Stimulated activated CD8-positive, alpha-beta memory T cell treated with anti-CD3 and anti-CD28 coated beads, Interleukin-4, amount 100 ng/mL, for 1 hour (primary cell): Measurements from ENCODE around the gene LIMCH1.

Source experiments
- DNase-seq, 2 donors: peaks; one replicate each; pipeline ENCODE4 v3.0.0-alpha.2; 2020; ENCODE audit warnings: low read depth in 2 of 2, low spot score in 1 of 2

The LIMCH1 gene

DNA sequence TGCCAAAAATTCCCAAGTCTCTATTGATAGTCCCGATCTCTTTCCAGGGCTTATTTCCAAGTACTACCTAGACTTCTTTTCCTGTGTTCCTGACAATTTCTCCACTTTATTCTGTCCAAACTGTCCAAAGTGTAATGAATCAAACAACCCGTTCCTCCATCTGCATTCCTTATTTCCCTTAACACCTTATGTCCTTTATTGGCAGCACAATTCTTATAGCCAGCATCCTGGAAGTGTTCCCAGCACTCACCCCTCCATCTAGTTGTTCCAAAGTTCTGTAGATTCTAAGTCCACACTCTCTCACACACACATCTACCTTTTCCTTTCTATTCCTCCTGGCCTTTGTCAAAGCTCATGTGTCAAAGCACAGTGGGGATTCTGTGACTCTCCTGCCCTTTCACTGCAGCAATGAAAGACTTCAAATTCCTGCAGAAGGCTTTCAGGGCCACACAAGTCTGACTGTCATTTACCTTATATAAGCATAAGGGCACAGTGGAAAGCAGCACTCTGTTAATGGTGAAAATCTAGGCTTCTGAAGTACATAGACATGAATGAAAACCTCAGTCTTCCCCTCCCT lies 22.1 kb downstream of the LIMCH1 start:
- DNase-seq, result no peak

DNA sequence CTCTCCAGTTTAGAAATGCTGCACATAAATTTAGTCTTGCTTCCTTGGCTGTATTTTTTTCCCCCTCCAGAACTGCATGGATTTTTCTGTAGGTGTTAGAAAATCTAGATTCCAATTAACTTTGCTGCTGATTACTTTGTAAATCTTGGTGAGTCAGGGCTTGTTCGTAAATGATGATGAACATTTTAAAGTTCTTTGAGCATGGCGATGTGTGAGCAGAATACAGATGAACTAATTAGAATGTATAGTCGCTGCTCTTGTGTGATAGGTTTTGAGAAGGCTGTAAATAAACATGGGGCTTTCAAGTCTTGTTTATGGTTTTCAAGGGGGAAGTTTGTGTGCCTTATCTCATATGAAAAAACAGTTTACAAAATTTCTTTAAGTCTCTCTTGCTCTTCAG lies 23.3 kb downstream of the LIMCH1 start:
- DNase-seq, result no peak

DNA sequence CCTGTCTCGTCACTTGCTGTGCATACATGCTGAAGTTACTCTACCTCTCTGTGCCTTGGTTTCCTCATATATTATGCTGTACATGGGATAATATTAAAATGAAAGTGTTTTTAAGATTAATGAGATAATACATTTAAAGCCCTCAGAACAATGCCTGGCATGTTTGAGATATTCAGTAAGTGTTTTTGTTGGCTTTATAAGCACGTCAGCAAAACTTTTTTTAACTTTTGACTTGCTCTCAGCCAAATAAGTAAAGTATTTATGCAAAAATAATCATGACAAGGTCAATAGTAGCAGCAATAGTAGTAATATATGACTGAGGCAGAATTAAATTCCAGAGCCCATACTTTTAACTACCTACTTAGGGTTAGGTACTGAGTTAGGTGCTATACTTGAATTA lies 29.2 kb downstream of the LIMCH1 start:
- DNase-seq, result no peak

DNA sequence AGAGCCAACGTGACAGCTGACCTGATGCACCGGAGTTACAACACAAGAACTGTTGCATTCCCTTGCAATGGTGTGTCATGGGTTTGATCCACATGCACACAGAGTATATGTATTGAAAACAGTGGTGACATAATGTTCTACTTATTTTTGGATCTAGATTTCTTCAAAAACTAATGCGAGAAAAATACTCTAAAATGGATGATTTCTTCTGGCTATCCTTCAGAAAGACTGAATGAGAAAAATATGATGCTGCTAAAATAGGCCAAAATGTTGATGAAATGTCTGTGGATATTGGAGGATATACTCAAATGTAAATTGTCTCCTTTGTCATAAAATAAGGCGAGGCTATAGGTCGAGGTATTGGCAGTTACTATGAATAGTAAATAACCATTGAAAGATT lies 30.4 kb downstream of the LIMCH1 start:
- DNase-seq, result no peak

DNA sequence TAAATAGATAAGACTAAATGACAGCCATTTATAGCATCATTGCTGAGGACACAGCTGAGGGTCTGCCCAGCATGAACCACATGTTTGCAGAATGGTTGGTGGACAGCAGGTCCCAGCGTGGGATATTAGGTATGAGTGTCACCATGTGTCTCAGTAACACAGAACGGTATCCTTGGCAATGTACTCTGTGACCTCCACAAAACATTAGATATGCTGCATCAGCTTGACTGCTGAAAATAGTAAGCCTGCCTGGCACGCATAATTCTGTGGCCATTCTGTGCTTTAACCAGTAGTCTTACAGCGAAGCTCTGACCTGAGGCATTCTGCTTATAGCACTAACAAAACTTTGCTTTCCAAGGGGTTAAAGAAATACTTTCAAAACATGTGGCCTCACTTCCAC lies 32.0 kb downstream of the LIMCH1 start:
- no peak for DNase-seq

DNA sequence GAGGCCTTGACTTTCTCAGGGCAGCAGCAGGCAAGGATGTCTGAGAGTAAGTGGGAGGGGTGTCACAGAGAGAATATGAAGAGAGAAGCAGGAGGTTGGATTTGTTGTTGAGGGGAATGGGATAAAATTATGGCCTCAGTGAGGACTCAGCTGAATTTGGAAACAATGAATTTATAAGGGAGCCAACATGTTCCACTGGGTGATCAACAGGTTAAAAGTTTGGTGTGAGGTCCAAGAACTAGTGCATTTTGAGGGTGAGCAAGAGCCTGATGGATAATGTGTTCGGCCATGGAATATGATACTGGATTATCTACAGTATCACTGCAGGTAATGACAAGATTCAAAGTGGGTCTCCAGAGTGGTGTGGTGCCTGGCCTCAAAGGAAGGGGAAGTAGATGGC lies 33.5 kb downstream of the LIMCH1 start:
- DNase-seq, result no peak

DNA sequence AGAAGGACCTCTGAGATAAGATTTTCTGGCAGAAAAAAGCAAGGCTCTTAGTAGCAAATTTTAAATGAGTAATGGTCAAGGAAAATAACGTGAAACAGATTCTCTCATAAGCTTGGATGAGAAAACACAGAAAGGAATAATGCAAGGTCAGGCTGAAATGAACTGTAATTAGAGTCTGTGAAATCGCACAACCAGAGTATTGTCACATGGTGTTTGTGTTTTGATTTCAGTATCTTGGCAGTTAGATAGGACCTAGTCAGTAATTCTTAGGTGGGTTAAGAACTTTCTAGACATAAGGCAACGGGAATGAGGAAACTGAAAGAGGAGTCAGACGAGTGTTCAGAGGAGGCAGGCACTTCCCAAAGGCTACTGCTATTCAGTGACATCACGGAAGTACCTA lies 34.6 kb downstream of the LIMCH1 start:
- no peak for DNase-seq

DNA sequence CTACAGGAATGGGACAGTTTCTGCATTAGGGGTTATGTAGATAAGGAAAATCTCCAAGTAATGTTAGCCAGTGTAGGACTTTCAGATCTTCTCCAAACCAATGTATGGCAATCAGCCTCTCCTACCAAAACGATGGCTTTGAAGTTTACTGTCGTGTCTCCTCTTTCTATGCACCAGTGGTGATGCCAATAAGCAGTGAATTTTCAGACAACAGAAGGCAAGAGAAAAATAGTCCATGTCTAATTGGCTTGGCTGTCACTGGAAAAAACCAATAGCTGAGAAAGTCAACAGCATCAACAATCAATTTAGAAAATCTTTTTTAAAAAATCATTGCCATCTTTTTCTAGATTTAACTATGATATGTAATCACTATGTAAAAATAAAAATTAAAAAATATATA lies 35.0 kb downstream of the LIMCH1 start:
- DNase-seq, result no peak

DNA sequence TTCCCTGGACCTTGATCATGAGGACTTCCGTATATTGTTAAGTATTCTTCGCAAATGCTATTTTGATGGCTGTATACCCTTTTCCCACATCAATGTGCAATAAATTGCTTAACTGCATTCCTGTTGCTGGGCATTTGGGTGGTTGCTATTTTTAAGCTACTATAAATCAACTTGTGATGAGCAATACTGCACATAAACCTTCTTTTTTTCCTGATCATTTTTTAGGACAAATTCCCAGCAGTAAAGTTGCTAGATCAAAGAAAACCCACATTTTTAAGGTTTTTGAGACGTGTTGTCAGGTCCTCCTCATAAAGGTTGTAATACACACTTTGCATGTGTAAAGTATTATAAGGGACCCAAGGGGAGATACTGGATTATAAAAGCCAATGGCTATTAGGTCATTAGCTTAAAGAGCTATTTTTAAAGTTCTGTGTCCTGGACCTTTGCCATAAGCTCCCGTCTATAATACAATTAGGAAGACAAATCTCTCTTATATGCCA lies 35.6 kb downstream of the LIMCH1 start:
- no peak for DNase-seq

DNA sequence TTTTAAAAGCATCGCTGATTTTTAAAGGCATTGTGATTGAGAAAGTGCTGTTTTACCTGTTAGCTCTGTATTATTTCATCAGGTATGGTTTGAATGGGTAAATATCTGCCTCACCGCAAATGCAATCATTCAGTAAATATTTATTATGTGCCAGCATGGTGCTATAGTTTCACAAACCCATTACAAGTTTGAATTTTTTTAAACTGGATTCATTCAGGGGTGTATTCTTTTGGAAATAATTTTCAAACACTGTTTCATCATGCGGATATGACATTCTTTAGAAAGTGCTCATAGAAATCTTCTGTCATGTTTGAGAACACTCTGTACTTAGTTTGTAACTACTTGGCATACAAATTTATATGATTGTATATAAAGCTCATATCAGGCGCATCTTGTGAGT lies 37.2 kb downstream of the LIMCH1 start:
- DNase-seq, result no peak

DNA sequence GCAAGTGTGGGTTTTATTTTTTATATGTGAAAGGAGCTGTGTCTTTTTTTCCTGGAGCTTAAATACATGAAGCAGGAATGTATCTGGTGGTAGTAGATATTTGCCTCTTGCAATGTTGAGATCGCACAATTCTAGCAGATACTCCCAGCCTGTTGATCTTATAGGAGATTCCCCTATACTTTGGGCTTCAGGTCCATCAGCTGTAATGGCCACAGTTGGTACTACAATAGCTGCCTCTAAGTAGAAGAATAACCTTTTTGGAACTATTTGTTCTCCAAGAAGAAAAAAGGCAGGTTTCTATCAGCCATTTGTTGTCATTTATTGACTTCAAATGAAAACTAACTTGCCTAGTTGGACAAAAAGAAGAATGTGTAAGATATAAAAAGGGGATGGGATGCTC lies 37.7 kb downstream of the LIMCH1 start:
- no peak for DNase-seq

DNA sequence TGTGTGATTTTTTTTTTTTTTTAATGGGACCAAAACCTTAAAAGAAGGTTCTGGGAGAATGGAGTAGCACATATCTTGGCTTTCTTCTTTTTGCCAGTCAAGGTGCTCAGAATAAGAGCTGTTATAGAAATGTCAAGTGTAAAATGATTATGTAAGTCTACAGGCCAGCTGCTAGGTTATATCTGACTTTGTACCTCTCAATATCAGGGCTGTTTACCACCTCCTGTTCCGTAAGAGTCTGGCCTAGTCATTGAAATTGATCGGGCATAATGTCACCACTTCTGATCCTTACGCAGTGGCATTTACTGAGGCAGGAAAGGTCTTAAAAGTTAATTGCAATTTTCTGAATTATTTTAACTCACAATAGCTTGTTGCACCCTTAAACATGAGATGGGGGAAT lies 41.1 kb downstream of the LIMCH1 start:
- DNase-seq, result no peak

DNA sequence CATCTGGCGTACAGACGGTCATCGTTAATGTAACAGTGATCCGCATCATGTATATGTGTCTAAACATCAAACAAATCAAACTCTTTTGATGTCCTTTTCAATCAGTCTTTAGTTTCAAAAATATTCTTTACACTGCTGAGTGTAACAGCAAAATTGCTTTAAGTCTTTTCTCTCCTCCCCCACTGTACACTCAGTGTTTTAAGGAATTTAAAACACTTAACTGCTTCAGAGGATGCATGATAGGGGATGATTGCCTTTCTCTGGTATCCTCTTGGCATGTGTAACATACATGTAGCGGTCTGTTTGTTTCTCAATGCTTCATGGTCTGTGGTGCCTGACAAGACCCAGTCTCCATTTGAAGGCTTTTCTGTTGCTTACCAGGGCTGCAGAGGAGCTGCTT lies 41.6 kb downstream of the LIMCH1 start:
- DNase-seq, result no peak

DNA sequence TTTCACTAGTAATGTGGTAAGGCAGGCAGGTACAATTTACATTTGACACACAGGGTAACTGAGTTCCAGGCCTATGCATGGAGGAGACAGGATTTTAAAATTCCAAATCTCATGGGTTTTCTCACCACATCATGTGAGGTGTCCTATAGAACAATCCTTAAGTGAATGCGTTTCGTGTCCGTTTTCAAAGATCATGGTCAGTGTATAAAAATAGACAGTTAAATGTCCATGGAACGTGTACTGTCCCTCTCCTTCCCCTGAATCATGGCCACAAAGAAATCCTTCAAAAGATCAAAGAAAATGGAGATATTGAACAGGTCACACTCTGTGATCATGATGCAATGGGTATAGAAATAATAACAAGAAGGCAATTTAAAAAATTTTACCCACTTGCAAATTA lies 42.0 kb downstream of the LIMCH1 start:
- no peak for DNase-seq

DNA sequence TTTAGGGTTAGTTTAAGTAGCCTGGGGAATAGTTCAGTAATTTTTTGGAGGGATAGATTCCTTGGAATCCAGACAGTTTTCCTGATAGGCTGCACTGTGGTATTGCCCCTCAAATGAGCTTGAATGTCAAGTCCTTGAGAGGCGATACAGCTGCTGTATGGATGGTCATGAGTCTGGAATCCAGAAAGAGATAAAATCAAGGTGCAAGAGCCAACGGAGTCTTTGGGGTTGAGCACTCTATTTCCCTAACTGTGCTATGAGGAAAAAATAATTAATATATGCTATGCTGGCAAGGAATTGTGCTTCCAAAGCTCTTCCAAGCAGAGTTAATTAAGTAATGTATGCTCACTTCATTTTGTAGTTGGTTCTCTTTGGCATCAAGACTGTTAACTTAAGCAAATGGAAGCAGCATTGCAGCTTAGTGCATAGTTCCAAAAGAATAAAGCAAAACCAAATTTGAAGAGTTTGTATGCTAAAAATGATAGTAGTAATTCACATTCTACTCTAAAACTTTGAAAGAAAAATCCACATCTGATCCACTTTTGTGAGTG lies 48.8 kb downstream of the LIMCH1 start:
- DNase-seq, result no peak

DNA sequence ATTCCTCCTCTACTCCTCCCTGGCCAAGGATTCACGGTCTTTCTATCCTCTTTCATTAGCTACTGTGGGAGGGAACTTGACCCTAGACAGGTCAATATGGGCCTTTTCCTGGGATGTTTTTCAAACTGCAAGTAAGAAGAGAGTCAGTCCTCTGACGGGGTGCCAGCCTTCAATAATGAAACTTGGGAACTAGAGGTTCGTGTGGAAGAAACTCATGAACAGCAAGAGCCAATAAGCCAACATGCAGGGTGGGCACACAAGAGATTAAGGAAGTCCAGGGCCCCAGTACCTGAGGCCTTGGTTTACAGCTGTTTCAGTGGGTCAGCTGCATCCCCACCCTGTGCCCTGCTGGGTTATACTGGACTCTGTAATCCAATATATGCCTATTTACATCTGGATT lies 49.3 kb downstream of the LIMCH1 start:
- DNase-seq, result no peak

DNA sequence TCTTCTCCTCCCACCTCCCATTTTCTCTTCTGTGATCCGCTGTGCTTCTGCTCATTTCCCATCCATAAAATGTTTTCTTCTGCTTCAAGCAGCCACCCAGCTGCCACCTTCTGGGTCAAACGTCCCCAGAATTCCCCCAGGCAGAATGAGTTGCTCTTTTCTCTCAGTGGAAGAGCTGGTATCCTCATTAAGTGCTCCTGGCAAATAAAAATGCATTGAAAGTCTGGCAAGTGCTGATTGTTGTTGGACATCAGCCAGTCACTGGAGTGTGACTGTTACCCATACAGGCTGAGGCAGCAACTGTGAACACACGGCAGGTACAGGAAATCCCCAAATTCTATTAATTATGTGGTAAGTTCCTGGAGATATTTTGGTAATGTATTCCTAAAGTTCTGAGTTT lies 52.6 kb downstream of the LIMCH1 start:
- DNase-seq, result no peak

DNA sequence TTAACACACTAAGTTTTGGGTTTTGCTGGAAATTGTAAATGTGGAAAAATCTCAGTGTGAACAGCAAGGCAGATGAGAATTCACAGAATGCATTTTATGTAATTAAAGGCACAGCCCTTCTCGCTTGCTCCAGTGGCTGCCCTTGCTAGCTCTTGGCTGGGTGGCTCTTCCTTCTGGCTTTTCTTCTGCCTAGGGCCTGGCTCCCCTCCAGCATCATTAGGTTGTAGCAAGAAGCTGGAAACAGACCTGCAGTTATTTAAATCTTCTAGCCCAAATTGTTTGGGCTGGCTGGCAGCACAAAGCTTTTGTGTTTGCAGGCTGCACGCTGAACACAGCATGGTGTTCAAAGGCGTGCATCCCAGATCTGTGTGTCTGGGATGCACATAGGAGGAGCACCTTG lies 56.5 kb downstream of the LIMCH1 start:
- DNase-seq, result no peak

DNA sequence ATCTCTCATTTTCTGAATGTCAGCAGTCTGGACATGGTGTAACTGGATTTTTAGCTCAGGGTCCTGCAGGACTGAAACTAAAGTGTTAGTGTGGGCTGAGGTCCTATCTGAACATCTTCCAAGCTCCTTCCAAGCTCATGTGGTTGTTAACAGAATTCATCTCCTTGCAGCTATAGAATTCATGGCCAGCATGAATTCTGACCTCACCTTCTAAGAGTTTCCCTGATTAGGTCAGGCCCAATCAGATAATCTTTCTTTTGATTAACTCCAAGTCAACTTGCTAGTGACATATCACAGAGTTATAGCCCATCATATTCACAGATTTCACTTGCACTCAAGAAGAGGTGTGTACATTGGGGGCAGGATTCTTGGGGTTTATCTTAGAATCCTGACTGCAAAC lies 59.5 kb downstream of the LIMCH1 start:
- DNase-seq, result no peak

DNA sequence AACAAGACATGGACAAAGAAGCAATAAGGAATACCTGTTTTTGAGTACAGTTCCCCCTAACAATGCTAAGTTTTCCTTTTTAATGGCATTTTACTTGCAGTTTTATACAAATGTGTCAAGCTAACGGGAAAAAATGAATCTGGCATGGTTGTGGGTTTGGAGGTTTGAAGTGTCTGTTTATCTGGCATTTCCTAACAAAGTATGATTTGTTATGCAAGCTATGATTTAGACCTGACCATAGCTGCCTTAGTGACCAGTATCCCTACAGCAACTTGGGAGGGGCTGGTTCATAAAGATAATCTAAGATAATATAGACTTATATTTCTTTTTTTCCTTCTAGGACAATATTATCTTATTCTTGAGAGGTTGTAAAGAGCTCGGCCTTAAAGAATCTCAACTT lies 60.6 kb downstream of the LIMCH1 start:
- DNase-seq, result no peak

DNA sequence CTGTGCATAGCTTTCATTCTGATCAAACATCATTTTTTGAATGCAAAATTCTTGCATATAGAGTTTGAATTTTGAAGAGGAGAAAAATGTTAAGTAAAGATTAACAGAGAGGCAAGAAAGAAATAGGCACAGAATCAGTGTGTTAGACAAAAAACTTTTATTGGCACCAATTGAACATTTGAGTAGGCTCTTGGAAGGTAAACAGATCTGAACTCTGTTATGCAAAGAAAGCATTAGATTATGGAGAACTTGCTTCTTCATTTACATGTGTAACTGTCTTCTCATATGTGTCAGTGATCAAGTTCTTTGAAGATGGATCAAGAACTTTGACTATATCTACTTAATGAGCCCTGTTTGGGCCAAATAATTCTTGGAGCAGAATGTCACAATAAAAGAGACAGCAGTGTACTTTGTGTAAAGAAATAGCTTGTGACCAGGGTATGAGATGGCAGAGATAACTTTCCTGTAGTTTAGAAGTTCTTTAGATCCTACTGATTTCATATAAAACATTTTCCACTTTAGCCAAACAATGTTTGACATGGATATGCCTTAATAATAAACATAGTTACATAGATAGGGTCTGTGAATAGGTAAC lies 61.3 kb downstream of the LIMCH1 start:
- DNase-seq, result no peak

DNA sequence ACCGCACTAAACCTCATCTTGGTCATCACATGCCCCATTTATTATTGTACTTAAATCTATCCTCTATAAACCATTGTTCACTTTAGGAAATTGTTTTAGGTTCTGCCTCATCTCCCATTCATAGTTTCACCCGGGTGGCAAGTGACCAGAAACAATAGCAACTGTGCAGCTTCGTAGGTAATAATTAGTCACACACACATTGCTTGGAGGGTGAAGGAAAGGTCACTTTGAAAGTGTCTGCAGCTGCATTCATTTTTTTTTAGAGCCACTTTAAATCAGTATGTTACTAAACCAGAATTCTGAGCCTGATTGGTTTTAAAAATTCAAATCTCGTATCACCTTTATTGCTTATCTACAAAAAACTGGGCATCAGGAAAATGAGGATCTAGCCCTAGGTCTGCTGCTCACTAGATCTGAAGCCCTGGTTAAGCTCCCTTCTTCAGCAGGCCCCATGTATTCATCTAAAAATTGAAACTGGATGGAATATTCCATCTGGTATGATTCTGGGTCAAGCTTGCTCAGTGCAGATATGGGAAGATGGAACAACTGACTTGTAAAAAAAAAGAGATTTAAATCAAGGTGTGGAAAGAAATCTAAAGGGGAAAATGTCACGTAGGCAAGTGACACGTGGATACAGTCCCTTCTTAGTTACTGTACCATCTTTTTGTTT lies 62.4 kb downstream of the LIMCH1 start:
- no peak for DNase-seq

DNA sequence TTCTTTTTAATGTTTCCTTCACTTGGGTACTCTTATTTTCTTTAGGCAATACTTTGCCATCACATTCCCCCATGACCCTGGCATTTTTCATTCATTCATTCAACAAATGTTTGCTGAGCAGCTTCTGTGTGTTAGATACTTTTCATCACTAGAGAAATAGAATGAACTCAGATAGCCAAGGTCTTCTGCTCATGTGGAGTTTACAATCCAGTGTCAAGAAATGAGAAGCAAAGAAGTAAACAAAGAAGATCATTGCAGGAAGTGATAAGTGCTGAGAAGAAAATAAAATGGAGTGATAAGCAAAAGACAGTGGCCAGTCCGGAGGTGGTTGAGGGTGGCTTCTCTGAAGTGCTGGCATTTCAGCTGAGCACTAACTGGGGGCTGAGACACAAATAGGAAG lies 63.1 kb downstream of the LIMCH1 start:
- no peak for DNase-seq
